PC-9 (cell line): ENCODE measurements around the gene WNT2B. TPM values are rescaled to one million over a fixed set of nuclear protein-coding genes. Genes with fewer than 3 reads are reported as not detected.

ENCODE experiments used
- BruUV-seq: library from RNA; stranded (reverse); fragments of 400-500 nt; replicated peaks from 2 replicates; lab custom pipeline; 2021; lab: Mats Ljungman, UMichigan
- CTCF ChIA-PET: fragments of 300-600 bp; sonication (Branson Sonifier 250); formaldehyde crosslinking; loops from one replicate; lab custom pipeline; 2022; ENCODE audit warnings: antibody characterized with exemption; lab: Charles Lee
- POLR2A ChIA-PET: fragments of 300-600 bp; sonication (Branson Sonifier 250); formaldehyde crosslinking; loops from one replicate; lab custom pipeline; 2022; ENCODE audit warnings: antibody characterized with exemption; ENCODE audit not compliant: unreplicated experiment; lab: Charles Lee
- DNase-seq, 2 experiments: peaks; one replicate each; pipeline versions ENCODE4 v3.0.0 to v3.0.0-alpha.2; 2015 to 2022; ENCODE audit warnings: mixed read lengths in 1 of 2
- H2AFZ ChIP-seq: fragments of 200-600 bp; sonication (generic); 2 replicates; pipeline ENCODE4 v1.8.1; 2017; ENCODE audit warnings: antibody characterized with exemption
- H3F3A ChIP-seq: fragments of 200-600 bp; sonication (generic); 2 replicates; pipeline ENCODE4 v1.8.1; 2017; ENCODE audit warnings: antibody characterized with exemption, mild to moderate bottlenecking, low read depth; ENCODE audit not compliant: insufficient read depth
- H3K27ac ChIP-seq: fragments of 200-600 bp; sonication (generic); 2 replicates; pipeline ENCODE4 v1.6.1; 2016; ENCODE audit warnings: mixed run types
- H3K27me3 ChIP-seq: fragments of 200-600 bp; sonication (generic); 2 replicates; pipeline ENCODE4 v1.6.1; 2016; ENCODE audit warnings: low read depth, mixed run types; ENCODE audit not compliant: insufficient read depth
- H3K36me3 ChIP-seq: fragments of 200-600 bp; sonication (generic); 2 replicates; pipeline ENCODE4 v1.6.1; 2016; ENCODE audit warnings: low read depth, mixed run types
- H3K4me1 ChIP-seq: fragments of 200-600 bp; sonication (generic); replicated peaks from 2 replicates; pipeline ENCODE4 v1.6.1; 2016; ENCODE audit warnings: mixed run types; ENCODE audit not compliant: insufficient read depth
- H3K4me2 ChIP-seq: fragments of 200-600 bp; sonication (generic); 2 replicates; pipeline ENCODE4 v1.6.1; 2017; ENCODE audit warnings: mixed run types
- H3K4me3 ChIP-seq: fragments of 200-600 bp; sonication (generic); 2 replicates; pipeline ENCODE4 v1.6.1; 2016; ENCODE audit warnings: mixed run types
- H3K79me2 ChIP-seq: fragments of 200-600 bp; sonication (generic); 2 replicates; pipeline ENCODE4 v1.6.1; 2017; ENCODE audit warnings: low read depth, mixed run types
- H3K9me2 ChIP-seq: fragments of 200-600 bp; sonication (generic); 2 replicates; pipeline ENCODE4 v1.8.1; 2017; ENCODE audit warnings: mild to moderate bottlenecking; ENCODE audit not compliant: insufficient read depth
- H3K9me3 ChIP-seq: fragments of 200-600 bp; sonication (generic); 2 replicates; pipeline ENCODE4 v1.8.1; 2016; ENCODE audit warnings: low read depth; ENCODE audit not compliant: insufficient read depth
- H4K20me1 ChIP-seq: fragments of 200-600 bp; sonication (generic); 2 replicates; pipeline ENCODE4 v1.8.1; 2017; ENCODE audit not compliant: insufficient read depth
- EZH2 ChIP-seq: fragments of 200-600 bp; sonication (generic); IDR thresholded peaks from 2 replicates; pipeline ENCODE4 v1.8.0; 2017; ENCODE audit warnings: antibody characterized with exemption, low read depth
- intact Hi-C: fragments of 100-400 bp; cut with micrococcal nuclease; formaldehyde crosslinking; loops from one replicate; pipeline ENCODE4 v1.10.0; 2022; ENCODE audit not compliant: unreplicated experiment
- total RNA-seq: library from RNA; stranded (reverse); gene quantifications from 2 replicates; pipeline ENCODE4 v1.2.3, GENCODE V29; 2021
- TF ChIP-seq, protein P1 (sequence below): fragments of 200-600 bp; sonication (generic); conservative IDR thresholded peaks from 2 replicates; pipeline ENCODE4 v1.6.1; 2017; ENCODE audit warnings: mixed run types, antibody characterized with exemption, mild to moderate bottlenecking, moderate library complexity

The WNT2B gene
- total RNA-seq, 1 experiment from 2014 or later: 0.98 TPM

DNA sequence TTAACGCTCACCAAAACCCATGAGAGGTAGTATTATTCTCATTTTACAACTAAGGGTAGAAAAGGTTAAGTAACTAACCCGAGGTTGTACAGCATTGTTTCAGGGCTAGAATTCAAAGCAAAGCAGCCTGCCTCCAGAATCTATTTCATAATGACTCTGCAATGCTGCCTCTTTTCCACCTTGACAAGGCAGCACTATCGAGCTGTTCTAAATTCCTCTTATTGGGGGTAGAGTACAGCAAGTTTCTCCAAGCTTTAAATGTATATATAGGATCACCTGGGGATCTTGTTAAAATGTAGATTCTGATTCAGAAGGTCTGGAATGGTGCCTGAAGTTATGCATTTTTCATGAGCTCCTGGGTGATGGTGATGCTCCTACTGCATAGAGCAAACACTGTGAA lies 30.1 kb downstream of the WNT2B start:
- Histone ChIP-seq H3K9me2 (no peaks in the 10 kb centered on the region; the same call in 1 of the 2 replicates), H3K9me3 (no peaks in the 10 kb centered on the region; the same call in 1 of the 2 replicates), H4K20me1 (no peaks in the 10 kb centered on the region), H3K27ac (no peak overlapping the region), H3K79me2 (no peaks in the 10 kb centered on the region), H3K36me3 (peaks cover 9% of the 10 kb centered on the region; the same call in 1 of the 2 replicates), H3K4me3 (no peak overlapping the region), H3F3A (0 out of 2 replicates have a peak, but pooled peaks cover 8% of the 10 kb centered on the region), H2AFZ (no peak overlapping the region), H3K4me2 (no peak overlapping the region), H3K4me1 (peaks cover 11% of the 10 kb centered on the region), H3K27me3 (no peaks in the 10 kb centered on the region)
- BruUV-seq: no TSS peak
- ChIA-PET CTCF (interaction anchor here (0.8 kb wide), 1 partner anchor 37 kb away, joined by 3 read pairs; no protein-coding TSS in a partner anchor), POLR2A (interaction anchor here (0.6 kb wide), 1 partner anchor 9 kb away, joined by 3 read pairs; no protein-coding TSS in a partner anchor)
- DNase-seq: no peak
- TF ChIP-seq, protein P1, sequence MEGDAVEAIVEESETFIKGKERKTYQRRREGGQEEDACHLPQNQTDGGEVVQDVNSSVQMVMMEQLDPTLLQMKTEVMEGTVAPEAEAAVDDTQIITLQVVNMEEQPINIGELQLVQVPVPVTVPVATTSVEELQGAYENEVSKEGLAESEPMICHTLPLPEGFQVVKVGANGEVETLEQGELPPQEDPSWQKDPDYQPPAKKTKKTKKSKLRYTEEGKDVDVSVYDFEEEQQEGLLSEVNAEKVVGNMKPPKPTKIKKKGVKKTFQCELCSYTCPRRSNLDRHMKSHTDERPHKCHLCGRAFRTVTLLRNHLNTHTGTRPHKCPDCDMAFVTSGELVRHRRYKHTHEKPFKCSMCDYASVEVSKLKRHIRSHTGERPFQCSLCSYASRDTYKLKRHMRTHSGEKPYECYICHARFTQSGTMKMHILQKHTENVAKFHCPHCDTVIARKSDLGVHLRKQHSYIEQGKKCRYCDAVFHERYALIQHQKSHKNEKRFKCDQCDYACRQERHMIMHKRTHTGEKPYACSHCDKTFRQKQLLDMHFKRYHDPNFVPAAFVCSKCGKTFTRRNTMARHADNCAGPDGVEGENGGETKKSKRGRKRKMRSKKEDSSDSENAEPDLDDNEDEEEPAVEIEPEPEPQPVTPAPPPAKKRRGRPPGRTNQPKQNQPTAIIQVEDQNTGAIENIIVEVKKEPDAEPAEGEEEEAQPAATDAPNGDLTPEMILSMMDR: no peak
- TF ChIP-seq EZH2: no peak
- intact Hi-C loops: no loop called here

DNA sequence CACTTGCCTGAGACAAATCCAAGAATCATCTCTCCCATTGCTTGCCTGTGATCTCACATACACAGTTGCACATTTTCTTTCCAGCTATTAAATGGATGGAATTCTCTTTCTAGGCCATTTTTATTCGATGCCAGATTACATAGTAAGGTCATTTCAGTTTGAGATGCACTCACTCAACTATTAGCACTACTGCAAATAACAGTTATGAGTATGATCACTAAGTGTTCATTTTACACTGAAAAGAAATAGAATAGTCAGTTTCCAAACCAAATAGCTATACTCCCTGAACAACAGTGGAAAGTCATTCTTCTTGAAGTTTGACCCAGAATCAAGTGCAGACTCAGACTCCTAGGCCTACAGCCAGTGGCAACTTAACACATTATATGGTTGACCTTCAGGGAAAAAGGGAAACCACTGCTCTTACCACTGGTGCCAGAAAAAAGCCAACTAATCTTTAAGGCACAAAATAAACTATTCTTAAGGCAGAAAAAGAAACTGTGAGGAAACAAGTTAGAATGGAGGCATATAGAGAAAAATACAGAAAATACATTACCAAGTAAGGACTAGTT lies 31.5 kb downstream of the WNT2B start:
- H2AFZ ChIP-seq: no peak overlapping the region
- no peaks in the 10 kb centered on the region for H3K79me2 ChIP-seq
- H3K4me2 ChIP-seq: no peak overlapping the region
- no peak for TF ChIP-seq EZH2
- TF ChIP-seq, protein P1: no peak
- BruUV-seq: no TSS peak
- CTCF ChIA-PET: interaction anchor here (0.5 kb wide), 1 partner anchor 131 kb away, joined by 8 read pairs; no protein-coding TSS in a partner anchor
- no peak for DNase-seq
- no peak overlapping the region for H3K27ac ChIP-seq
- H3K9me2 ChIP-seq: no peaks in the 10 kb centered on the region; the same call in 1 of the 2 replicates
- H3K4me3 ChIP-seq: no peak overlapping the region
- no peaks in the 10 kb centered on the region for H3K27me3 ChIP-seq
- H3K9me3 ChIP-seq: no peaks in the 10 kb centered on the region; the same call in 1 of the 2 replicates
- H3K4me1 ChIP-seq: peaks cover 25% of the 10 kb centered on the region
- intact Hi-C loops: no loop called here
- POLR2A ChIA-PET: no interaction called here
- H3K36me3 ChIP-seq: peaks cover 9% of the 10 kb centered on the region; the same call in 1 of the 2 replicates
- no peaks in the 10 kb centered on the region for H4K20me1 ChIP-seq
- peaks cover 20% of the 10 kb centered on the region for H3F3A ChIP-seq

DNA sequence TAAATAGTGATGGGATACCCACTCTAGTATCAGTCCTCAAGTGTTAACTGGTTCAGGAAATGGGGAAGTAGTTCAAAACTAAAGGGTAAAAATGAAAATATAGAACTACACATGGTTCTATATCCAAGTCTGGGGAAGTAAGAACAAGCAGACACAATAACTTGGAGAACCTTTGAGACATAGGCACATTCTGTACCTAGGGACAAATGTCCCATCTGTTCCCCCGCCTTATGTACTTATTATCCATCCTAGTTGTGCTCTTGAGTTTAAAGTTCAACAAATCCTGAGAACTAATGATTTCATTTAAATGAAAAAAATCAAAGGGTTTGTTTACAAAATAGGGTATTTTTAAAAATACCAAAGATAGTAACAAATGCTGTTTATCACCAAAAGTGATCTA lies 32.5 kb downstream of the WNT2B start:
- H3K36me3 ChIP-seq: peaks cover 9% of the 10 kb centered on the region; the same call in 1 of the 2 replicates
- H3K4me3 ChIP-seq: no peak overlapping the region
- ChIA-PET POLR2A (no interaction called here), CTCF (no interaction called here)
- H3K9me2 ChIP-seq: no peaks in the 10 kb centered on the region
- DNase-seq: no peak
- TF ChIP-seq, protein P1: no peak
- no peak for TF ChIP-seq EZH2
- H2AFZ ChIP-seq: no peak overlapping the region
- no TSS peak for BruUV-seq
- H3K79me2 ChIP-seq: no peaks in the 10 kb centered on the region
- no peaks in the 10 kb centered on the region for H4K20me1 ChIP-seq
- H3K9me3 ChIP-seq: no peaks in the 10 kb centered on the region; the same call in 1 of the 2 replicates
- peak overlapping the region; percentile 10; the same call in 1 of the 2 replicates for H3K27ac ChIP-seq
- no peaks in the 10 kb centered on the region for H3K27me3 ChIP-seq
- H3K4me1 ChIP-seq: peaks cover 35% of the 10 kb centered on the region
- H3F3A ChIP-seq: peaks cover 30% of the 10 kb centered on the region
- no peak overlapping the region for H3K4me2 ChIP-seq
- intact Hi-C loops: no loop called here
